Measurements from ENCODE around the gene GPR45.
A peak's percentile ranks its signal among the peaks of the same experiment; 100 is the strongest.
"Not testable (repeated sequence)": the region's sequence is repeated elsewhere in the genome, so short reads cannot be mapped to it uniquely, and the experiment has no call there.

GPR45 gene

GRCh38 chr2:105241443-105241842, at the start of gene GPR45:
Gene GPR45, plus strand, starts transcription at chr2:105241743. Its CDS starts 116 bp downstream, at chr2:105241859.
- no peak for DNase-seq

- DNase-seq: no peak
Observed at GRCh38 chr2:105194022-105194675, 47.4 kb upstream of the GPR45 start.

- DNase-seq: no peak
Observed at GRCh38 chr2:105196651-105197050, 44.9 kb upstream of the GPR45 start.

GRCh38 chr2:105215586-105216192, 25.9 kb upstream of the GPR45 start:
- no peak for DNase-seq

- no peak for DNase-seq
Observed at GRCh38 chr2:105220604-105221003, 20.9 kb upstream of the GPR45 start.

- no peak for DNase-seq
Observed at GRCh38 chr2:105224444-105224843, 17.1 kb upstream of the GPR45 start.

GRCh38 chr2:105231232-105231619, 10.3 kb upstream of the GPR45 start:
- DNase-seq: no peak

GRCh38 chr2:105235388-105236059, 6.0 kb upstream of the GPR45 start:
- peak; percentile 51 for DNase-seq

- no peak for DNase-seq
Observed at GRCh38 chr2:105236060-105236424, 5.5 kb upstream of the GPR45 start.

GRCh38 chr2:105237045-105237765, 4.3 kb upstream of the GPR45 start:
- DNase-seq: no peak

- DNase-seq: no peak
Observed at GRCh38 chr2:105238664-105239240, 2.8 kb upstream of the GPR45 start.

GRCh38 chr2:105239924-105240323, 1.6 kb upstream of the GPR45 start:
- DNase-seq: no peak

- DNase-seq: no peak
Observed at GRCh38 chr2:105242286-105242993, 897 bp downstream of the GPR45 start.

- DNase-seq: no peak
Observed at GRCh38 chr2:105243961-105244360, 2.4 kb downstream of the GPR45 start.

- DNase-seq: no peak
Observed at GRCh38 chr2:105244451-105244850, 2.9 kb downstream of the GPR45 start.

- DNase-seq: no peak
Observed at GRCh38 chr2:105248316-105249070, 7.0 kb downstream of the GPR45 start.

GRCh38 chr2:105249181-105249580, 7.6 kb downstream of the GPR45 start:
- DNase-seq: no peak

GRCh38 chr2:105249891-105250290, 8.3 kb downstream of the GPR45 start:
- no peak for DNase-seq

GRCh38 chr2:105251016-105251648, 9.6 kb downstream of the GPR45 start:
- not testable (repeated sequence) for DNase-seq

- DNase-seq: no peak
Observed at GRCh38 chr2:105252271-105252670, 10.7 kb downstream of the GPR45 start.

- no peak for DNase-seq
Observed at GRCh38 chr2:105254531-105255210, 13.1 kb downstream of the GPR45 start.

Data from NCI-H1048 (cell line).